ENCODE data around the gene ZCCHC18.

ZCCHC18 gene

DNA sequence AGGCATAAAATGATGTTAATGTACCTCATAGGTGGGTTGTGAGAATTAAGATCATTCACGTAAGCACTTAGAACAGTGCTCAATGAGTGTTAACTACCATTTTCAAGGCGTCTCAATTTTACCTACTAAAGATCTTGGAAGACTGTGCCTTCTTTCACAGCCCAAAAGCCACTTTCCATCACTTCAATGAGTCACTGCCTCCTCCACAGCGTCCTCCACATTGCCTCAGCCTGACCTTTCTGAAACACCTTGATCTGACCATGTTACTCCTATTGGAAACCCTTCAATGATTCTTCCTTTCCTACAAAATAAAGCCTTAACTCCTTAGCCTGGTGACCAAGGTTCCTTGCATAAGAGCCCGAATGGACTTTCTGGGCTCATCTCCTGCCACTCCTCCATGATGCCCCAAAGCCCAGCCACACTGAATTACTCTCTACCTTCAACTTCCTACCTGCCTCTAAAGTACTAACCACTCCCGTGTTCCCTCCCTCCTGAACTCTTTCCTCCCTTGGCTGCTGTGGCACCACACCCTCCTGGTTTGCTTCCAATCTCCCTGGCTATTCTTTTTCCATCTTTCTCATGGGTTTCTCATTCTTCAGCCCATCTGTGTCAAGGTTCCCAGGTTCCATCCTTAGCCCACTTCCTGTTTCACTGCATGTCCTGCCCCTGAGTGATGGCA, 22.4 kb downstream of the ZCCHC18 start:
- DNase-seq: no peak

DNA sequence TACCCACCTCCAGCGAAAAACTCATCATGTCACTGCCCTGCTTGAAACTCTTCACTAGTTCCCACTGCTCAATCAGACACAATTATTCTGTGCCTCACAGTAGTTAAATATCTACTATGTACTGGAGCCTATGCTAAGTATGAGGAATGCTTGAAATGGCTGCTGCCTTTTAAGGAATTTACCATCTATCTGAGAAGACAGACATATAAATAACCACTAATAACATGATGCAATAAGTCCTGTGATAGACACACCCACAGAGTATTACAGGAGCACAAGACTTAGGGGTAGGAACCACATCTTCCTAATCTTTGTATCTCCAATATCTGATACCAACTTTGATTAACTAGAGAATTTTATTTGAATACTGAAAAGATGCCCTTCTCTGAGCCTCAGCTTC, 23.4 kb downstream of the ZCCHC18 start:
- no peak for DNase-seq

DNA sequence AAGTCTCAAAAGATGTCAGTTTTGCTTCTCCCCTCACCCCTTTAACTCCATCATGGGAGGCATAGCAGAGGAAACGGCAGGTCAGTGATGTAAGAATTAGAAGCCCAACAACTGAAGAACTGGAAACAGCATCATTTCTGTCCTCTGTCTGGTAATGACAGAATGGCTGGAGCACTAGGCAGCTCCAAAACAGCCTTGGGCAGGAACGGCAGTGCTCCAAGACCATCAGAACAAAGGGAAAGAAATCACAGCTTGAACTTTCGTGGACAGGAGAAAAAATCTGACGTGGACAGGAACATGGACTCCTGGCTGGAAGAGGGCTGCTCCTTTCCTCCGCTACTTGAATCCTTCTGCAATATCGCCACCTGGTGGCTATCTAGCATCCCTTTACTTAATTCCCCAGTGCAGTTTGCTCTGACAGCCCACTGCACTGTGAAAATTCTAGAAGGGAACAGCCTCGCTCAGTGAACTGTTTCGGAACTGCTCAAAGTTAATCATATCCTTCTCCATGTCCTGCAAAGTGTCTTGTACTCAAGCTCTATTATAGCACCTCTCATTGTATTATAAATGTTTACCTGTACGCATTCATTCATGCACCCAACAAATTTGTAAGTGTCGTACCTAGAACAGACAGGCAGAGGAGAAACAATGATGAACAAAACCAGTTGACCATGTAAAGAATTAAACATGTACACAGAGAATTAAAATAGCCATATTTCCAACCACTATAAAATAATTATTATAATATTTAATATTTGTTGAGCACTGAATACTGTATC, 24.1 kb downstream of the ZCCHC18 start:
- peak; percentile 43 for DNase-seq

DNA sequence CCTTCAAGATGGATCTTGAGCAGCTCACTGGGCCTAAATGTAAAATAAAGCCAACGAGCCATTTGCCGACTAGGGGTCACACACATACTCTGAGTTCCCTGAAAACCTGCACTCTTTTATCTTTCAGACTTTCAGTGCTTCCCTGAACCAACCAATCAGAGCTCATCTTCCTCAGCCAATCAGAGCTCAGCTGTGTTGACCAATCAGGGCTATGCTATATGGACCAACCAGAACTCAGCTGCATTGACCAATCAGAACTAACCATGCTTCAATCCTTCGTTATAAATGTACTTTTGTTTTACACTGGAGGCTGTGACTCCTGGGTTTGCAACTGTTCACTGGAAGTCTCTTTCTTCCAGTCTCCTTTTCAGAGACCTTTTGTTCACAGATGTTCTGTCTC, 25.2 kb downstream of the ZCCHC18 start:
- DNase-seq: peak; percentile 0

DNA sequence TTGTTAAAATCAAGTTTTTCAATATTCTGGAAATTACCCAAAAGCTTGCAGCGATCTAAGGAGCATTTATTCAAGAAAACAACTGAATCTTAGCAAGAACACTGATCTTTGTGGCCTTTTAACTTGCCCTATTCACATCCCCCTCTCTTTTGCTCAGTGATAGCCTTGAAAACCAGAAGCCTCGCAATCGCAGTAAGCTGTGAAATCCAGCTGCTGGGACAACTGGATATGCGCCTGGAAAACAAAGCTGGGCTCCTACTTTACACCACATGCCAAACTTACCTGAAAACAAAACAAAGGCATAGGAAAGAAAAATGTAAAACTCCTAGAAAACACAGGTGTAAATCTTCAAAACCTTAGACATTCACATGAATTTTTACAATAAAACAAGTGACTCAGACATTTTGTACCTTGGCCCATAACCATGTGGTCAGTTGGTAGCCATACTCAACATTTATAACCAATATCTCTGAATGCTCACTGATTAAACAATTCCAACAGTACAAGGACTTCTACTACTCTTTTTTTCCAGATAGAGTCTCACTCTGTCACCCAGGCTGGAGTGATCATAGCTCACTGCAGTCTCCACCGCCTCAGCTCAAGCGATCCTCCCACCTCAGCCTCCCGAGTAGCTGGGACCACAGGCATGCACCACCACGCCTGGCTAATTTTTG, 28.9 kb downstream of the ZCCHC18 start:
- no peak for DNase-seq

DNA sequence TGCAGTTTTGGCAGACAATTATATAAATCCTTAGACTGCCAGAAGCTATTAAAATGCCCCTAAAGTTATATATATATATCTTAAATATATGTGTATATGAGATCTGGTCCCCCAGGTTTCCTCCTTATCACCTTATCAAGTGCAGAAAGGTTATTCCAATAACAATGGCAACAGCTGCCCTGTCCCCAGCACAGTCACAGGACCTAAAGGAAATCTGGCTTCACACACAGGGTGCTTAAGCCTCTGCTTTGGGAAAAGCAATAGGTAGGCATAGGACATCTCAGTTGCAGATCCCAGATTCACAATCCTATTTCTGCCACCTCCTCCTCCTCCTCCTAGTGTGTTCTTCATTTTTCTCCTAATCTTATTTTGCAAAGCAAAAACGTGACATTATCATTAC, 38.7 kb downstream of the ZCCHC18 start:
- no peak for DNase-seq

DNA sequence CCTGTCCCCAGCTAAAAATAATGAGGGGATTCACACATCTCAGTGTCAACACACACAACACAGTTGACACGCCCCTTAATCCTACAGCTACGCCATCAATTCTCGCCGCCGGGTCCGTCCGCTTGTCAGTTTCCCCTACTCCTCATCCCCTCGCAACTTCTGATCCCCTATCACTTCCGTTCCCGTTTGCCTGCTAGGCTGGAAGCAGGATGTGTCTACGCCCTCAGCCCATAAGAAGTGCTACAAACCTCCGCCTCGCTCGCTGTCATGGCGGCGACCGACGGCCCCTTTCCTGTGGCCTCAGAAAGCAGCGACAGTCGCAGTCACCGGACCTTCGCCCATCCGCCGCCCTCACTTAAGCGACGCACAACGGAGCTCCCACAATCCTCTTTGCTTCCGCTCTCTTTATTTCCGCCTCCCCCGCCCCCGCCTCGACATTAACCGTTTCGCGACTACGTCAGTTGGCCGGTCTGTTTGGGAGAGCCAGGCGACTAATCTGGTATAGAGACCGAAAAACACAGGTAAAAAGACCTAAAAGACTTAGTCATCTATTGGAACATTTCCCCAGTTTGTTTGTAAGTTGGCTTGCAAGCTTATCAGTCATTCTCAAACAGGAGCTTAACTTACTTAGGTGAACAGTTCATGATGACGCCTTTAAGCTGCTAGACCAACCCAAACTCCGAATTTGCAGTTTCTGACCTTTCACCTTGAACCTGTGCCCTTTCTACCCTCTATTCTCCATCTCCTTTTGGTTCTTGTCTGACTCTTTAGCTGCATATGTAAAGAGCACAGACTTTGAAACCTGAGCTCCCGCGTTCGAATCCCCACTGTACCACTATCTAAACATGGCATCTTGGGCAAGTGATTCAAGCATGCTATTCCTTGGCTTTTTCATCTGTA, 44.6 kb downstream of the ZCCHC18 start, which contains the start of gene SLC25A53:
Gene SLC25A53 (minus strand): TSS at position 380 of the 900 bp plus-strand sequence. CDS start 51,752 bp downstream, outside the sequence.
- DNase-seq: peak; percentile 83

All from MV-4-11 (cell line).